Esophagus squamous epithelium (tissue), 4 donors: Measurements from ENCODE around the gene KCNAB2.

Experiments
- POLR2A ChIP-seq, 4 donors: fragments of 450-650 bp; IDR thresholded peaks; one replicate each; pipeline ENCODE4 v1.6.1; 2017; ENCODE audit warnings: antibody characterized with exemption in 4 of 4, mild to moderate bottlenecking in 4 of 4, moderate library complexity in 3 of 4
- TF ChIP-seq, protein P1 (sequence below), 6 experiments: fragments of 450-650 bp in 4 of 6; fragments of 200-600 bp in 2 of 6; sonication (generic) in 2 of 6; IDR thresholded peaks; one replicate each; pipeline ENCODE4 v1.5.1; 2016 to 2019; ENCODE audit warnings: antibody characterized with exemption in 6 of 6, mild to moderate bottlenecking in 4 of 6, moderate library complexity in 4 of 6

GRCh38 chr1:6094801-6095505 is 49.3 kb downstream of the KCNAB2 start:
- TF ChIP-seq, protein P1, sequence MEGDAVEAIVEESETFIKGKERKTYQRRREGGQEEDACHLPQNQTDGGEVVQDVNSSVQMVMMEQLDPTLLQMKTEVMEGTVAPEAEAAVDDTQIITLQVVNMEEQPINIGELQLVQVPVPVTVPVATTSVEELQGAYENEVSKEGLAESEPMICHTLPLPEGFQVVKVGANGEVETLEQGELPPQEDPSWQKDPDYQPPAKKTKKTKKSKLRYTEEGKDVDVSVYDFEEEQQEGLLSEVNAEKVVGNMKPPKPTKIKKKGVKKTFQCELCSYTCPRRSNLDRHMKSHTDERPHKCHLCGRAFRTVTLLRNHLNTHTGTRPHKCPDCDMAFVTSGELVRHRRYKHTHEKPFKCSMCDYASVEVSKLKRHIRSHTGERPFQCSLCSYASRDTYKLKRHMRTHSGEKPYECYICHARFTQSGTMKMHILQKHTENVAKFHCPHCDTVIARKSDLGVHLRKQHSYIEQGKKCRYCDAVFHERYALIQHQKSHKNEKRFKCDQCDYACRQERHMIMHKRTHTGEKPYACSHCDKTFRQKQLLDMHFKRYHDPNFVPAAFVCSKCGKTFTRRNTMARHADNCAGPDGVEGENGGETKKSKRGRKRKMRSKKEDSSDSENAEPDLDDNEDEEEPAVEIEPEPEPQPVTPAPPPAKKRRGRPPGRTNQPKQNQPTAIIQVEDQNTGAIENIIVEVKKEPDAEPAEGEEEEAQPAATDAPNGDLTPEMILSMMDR (IDR thresholded peaks at IDR 0.05) = no peak
- no peak for TF ChIP-seq POLR2A (IDR thresholded peaks at IDR 0.05)
